ENCODE results near the gene PCSK6.

DNA sequence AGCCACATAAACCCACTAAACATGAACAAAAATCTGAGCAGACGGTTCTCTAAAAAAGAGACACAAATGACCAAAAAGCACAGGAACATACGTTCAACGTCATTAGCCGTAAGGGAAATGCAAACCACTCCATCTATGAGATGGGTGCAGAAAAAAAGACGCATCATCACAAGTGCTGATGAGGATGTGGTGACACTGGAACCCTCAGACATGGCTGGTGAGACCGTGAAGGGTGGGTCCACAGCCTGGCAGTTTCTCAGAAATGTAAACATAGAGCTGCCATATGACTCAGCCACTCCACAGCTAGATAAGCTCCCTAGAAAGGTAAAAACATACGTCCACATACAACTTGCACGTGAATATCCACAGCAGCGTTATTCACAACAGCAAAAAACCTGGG is 23.3 kb downstream of the PCSK6 start:
- TF ChIP-seq, protein P1, sequence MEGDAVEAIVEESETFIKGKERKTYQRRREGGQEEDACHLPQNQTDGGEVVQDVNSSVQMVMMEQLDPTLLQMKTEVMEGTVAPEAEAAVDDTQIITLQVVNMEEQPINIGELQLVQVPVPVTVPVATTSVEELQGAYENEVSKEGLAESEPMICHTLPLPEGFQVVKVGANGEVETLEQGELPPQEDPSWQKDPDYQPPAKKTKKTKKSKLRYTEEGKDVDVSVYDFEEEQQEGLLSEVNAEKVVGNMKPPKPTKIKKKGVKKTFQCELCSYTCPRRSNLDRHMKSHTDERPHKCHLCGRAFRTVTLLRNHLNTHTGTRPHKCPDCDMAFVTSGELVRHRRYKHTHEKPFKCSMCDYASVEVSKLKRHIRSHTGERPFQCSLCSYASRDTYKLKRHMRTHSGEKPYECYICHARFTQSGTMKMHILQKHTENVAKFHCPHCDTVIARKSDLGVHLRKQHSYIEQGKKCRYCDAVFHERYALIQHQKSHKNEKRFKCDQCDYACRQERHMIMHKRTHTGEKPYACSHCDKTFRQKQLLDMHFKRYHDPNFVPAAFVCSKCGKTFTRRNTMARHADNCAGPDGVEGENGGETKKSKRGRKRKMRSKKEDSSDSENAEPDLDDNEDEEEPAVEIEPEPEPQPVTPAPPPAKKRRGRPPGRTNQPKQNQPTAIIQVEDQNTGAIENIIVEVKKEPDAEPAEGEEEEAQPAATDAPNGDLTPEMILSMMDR (conservative IDR thresholded peaks at IDR 0.05; ENCODE audit: low read length) = no peak
- TF ChIP-seq EZH2phosphoT487 (IDR thresholded peaks at IDR 0.05; ENCODE audit: borderline replicate concordance, low read depth, low read length) = no peak
